GM12878 (cell line): Measurements from ENCODE around the gene FGFBP1. TPM values are rescaled to one million over a fixed set of nuclear protein-coding genes. Genes with fewer than 3 reads are reported as not detected.
"Not testable (repeated sequence)": the region's sequence is repeated elsewhere in the genome, so short reads cannot be mapped to it uniquely, and the experiment has no call there.

ENCODE experiments used
- ATAC-seq: fragments of 200-7000 bp; cut with Tn5 transposase; 3 replicates; pipeline ENCODE4 v1.9.1; 2020; ENCODE audit warnings: mild to moderate bottlenecking, moderate library complexity
- BruUV-seq: library from RNA; stranded (reverse); fragments of 400-500 nt; replicated peaks from 2 replicates; lab custom pipeline; 2021; lab: Mats Ljungman, UMichigan
- CTCF ChIA-PET: fragments of 300-600 bp; sonication (Branson Sonifier 250); formaldehyde crosslinking; extraction: SDS; loops from one replicate; lab custom pipeline; 2021; ENCODE audit warnings: inconsistent platforms; lab: Yijun Ruan, JAX
- POLR2A ChIA-PET: fragments of 350-600 bp; formaldehyde crosslinking; extraction: SDS; loops from one replicate; lab custom pipeline; 2021; ENCODE audit warnings: inconsistent platforms; lab: Charles Lee
- RAD21 ChIA-PET: fragments of 300-600 bp; sonication (Branson Sonifier 250); formaldehyde crosslinking; loops from one replicate; lab custom pipeline; 2023; ENCODE audit warnings: antibody characterized with exemption; ENCODE audit not compliant: unreplicated experiment; lab: Charles Lee
- SMC1A ChIA-PET: fragments of 300-600 bp; sonication (Branson Sonifier 250); formaldehyde crosslinking; loops from one replicate; lab custom pipeline; 2023; ENCODE audit not compliant: unreplicated experiment, uncharacterized antibody; lab: Charles Lee
- DNase-seq: peaks from one replicate; pipeline ENCODE4 v3.0.0-alpha.2; 2011; ENCODE audit warnings: low read depth, low spot score
- FAIRE-seq: peaks from 3 replicates; lab custom pipeline; 2011; peaks lifted over from hg19 to GRCh38; lab: Jason Lieb, UNC
- H2AFZ ChIP-seq: 2 replicates; pipeline ENCODE4 v1.6.0; 2011; ENCODE audit warnings: low read depth, low read length, control low read depth; ENCODE audit not compliant: control insufficient read depth
- H3K27ac ChIP-seq: 2 replicates; pipeline ENCODE4 v1.5.1; 2011; ENCODE audit warnings: control low read depth; ENCODE audit not compliant: control insufficient read depth, insufficient read depth
- H3K27me3 ChIP-seq, 2 experiments: replicated peaks in 1 of 2; 2 replicates each; pipeline versions ENCODE4 v1.6.0 to v1.6.1; 2011; ENCODE audit warnings: low read length in 1 of 2; ENCODE audit not compliant: control insufficient read depth in 2 of 2, insufficient read depth in 2 of 2
- H3K36me3 ChIP-seq, 2 experiments: 2 replicates each; pipeline ENCODE4 v1.5.1; 2011; ENCODE audit warnings: low read length in 1 of 2; ENCODE audit not compliant: control insufficient read depth in 2 of 2, insufficient read depth in 2 of 2
- H3K4me1 ChIP-seq: 2 replicates; pipeline ENCODE4 v1.6.1; 2011; ENCODE audit warnings: mild to moderate bottlenecking, low read length, moderate library complexity, mixed read lengths; ENCODE audit not compliant: control insufficient read depth, insufficient read depth
- H3K4me2 ChIP-seq: 2 replicates; pipeline ENCODE4 v1.6.0; 2011; ENCODE audit warnings: control low read depth; ENCODE audit not compliant: control insufficient read depth, insufficient read depth
- H3K4me3 ChIP-seq: fragments of 200-600 bp; sonication (generic); 2 replicates; pipeline ENCODE4 v1.5.1; 2016
- H3K79me2 ChIP-seq: 2 replicates; pipeline ENCODE4 v1.6.0; 2011; ENCODE audit warnings: low read length; ENCODE audit not compliant: control insufficient read depth, insufficient read depth
- H3K9ac ChIP-seq: 2 replicates; pipeline ENCODE4 v1.8.0; 2011; ENCODE audit warnings: low read length, control low read depth, mixed read lengths; ENCODE audit not compliant: control insufficient read depth, insufficient read depth
- H3K9me3 ChIP-seq: replicated peaks from 3 replicates; pipeline ENCODE4 v1.5.1; 2011; ENCODE audit warnings: mild to moderate bottlenecking, low read length; ENCODE audit not compliant: control insufficient read depth, insufficient read depth
- H4K20me1 ChIP-seq: 2 replicates; pipeline ENCODE4 v1.6.0; 2011; ENCODE audit not compliant: control insufficient read depth, insufficient read depth
- CBFB ChIP-seq: IDR thresholded peaks from 2 replicates; pipeline ENCODE4 v1.6.1; 2016; ENCODE audit warnings: antibody characterized with exemption, low read depth
- CHD4 ChIP-seq: fragments of 200-600 bp; sonication (generic); IDR thresholded peaks from 2 replicates; pipeline ENCODE4 v1.6.1; 2016; ENCODE audit warnings: mild to moderate bottlenecking
- NFYB ChIP-seq: IDR thresholded peaks from 2 replicates; pipeline ENCODE4 v1.6.1; 2011; ENCODE audit warnings: low read depth, mild to moderate bottlenecking, low read length, improper control_type of control experiment, moderate library complexity; ENCODE audit not compliant: insufficient read depth
- TCF3 ChIP-seq: IDR thresholded peaks from 2 replicates; pipeline ENCODE4 v1.6.1; 2012; ENCODE audit warnings: low read depth, mild to moderate bottlenecking, low read length, borderline replicate concordance; ENCODE audit not compliant: insufficient read depth
- ZBTB40 ChIP-seq: fragments of 450-650 bp; IDR thresholded peaks from 2 replicates; pipeline ENCODE4 v1.6.1; 2016; ENCODE audit warnings: mild to moderate bottlenecking, moderate library complexity, borderline replicate concordance
- WGBS: methylation state at CpG from one replicate; pipeline ENCODE4 v1.1.6; 2016; ENCODE audit warnings: low lambda C conversion rate; ENCODE audit not compliant: insufficient replicate concordance, insufficient coverage; ENCODE audit errors: missing lambda C conversion rate; 5-methylcytosine and 5-hydroxymethylcytosine counted together
- in situ Hi-C: fragments of 300-500 bp; cut with MboI; formaldehyde crosslinking; loops from 9 replicates; pipeline ENCODE4 v1.14.3; 2018; ENCODE audit warnings: mixed read lengths
- intact Hi-C: fragments of 100-400 bp; cut with micrococcal nuclease; formaldehyde crosslinking; loops from one replicate; pipeline ENCODE4 v1.14.2; 2022; ENCODE audit not compliant: unreplicated experiment
- polyA plus RNA-seq, 11 experiments: library from polyadenylated mRNA; depleted of rRNA in 4 of 11; unstranded in 6 of 11; stranded (reverse) in 5 of 11; fragments of >200 nt; fragmentation: Nextera tagmentation in 4 of 11; fragmentation: Illumina TruSeq in 1 of 11; extraction: Ambion mirVana in 4 of 11; extraction: Trizol in 1 of 11; gene quantifications; 1 replicate in 1 of 11; 2 replicates in 10 of 11; pipeline versions ENCODE4 v1.2.1 to v1.2.3, GENCODE V29; 2011 to 2016; ENCODE audit warnings: inconsistent platforms in 2 of 11, missing spikeins in 2 of 11, low read depth in 1 of 11
- total RNA-seq, 4 experiments: library from RNA; depleted of rRNA in 3 of 4; stranded (reverse); fragments of >200 nt in 3 of 4; fragmentation: Illumina TruSeq in 1 of 4; extraction: Trizol in 1 of 4; gene quantifications; 2 replicates each; pipeline versions ENCODE4 v1.2.1 to v1.2.3, GENCODE V29; 2013 to 2021
- TF ChIP-seq, protein P1 (sequence below): IDR thresholded peaks from 2 replicates; pipeline ENCODE4 v1.6.1; 2012; ENCODE audit warnings: mild to moderate bottlenecking, low read depth, low read length

FGFBP1 gene
- total and polyA plus RNA-seq, 10 of the 15 experiments (the other 5 are each of a cell fraction or from before 2014, with no cell fraction given) = 0.09 to 0.11 (median 0.09) TPM; not detected in 7

DNA sequence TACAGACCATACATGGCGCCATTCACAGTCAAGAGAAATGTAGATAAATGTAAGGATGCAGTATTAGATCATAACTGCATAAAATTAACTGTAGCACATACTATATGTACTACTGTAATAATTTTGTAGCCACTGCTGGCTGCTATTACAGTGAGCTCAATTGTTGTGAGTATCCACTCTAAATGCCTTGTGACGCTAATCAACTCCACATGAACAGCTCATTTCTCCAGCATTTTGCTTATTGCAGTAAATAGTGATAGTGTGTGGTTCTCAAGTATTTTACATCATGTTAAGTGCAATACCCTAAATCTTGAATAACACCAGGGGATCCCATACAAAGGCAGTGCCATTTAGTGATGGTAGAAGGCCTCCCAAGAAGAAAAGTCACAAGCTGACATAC is 21.2 kb downstream of the FGFBP1 start:
- no peaks in the 10 kb centered on the region for H3K36me3 ChIP-seq
- TF ChIP-seq ZBTB40 (no peak), CHD4 (no peak), NFYB (no peak), TCF3 (no peak), CBFB (no peak)
- TF ChIP-seq, protein P1, sequence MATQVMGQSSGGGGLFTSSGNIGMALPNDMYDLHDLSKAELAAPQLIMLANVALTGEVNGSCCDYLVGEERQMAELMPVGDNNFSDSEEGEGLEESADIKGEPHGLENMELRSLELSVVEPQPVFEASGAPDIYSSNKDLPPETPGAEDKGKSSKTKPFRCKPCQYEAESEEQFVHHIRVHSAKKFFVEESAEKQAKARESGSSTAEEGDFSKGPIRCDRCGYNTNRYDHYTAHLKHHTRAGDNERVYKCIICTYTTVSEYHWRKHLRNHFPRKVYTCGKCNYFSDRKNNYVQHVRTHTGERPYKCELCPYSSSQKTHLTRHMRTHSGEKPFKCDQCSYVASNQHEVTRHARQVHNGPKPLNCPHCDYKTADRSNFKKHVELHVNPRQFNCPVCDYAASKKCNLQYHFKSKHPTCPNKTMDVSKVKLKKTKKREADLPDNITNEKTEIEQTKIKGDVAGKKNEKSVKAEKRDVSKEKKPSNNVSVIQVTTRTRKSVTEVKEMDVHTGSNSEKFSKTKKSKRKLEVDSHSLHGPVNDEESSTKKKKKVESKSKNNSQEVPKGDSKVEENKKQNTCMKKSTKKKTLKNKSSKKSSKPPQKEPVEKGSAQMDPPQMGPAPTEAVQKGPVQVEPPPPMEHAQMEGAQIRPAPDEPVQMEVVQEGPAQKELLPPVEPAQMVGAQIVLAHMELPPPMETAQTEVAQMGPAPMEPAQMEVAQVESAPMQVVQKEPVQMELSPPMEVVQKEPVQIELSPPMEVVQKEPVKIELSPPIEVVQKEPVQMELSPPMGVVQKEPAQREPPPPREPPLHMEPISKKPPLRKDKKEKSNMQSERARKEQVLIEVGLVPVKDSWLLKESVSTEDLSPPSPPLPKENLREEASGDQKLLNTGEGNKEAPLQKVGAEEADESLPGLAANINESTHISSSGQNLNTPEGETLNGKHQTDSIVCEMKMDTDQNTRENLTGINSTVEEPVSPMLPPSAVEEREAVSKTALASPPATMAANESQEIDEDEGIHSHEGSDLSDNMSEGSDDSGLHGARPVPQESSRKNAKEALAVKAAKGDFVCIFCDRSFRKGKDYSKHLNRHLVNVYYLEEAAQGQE = no peak
- TF ChIP-seq, all 136 proteins: peak for 0
- in situ Hi-C loops = no loop called here
- Histone ChIP-seq H2AFZ (no peak overlapping the region), H3K4me2 (no peak overlapping the region), H3K4me1 (no peaks in the 10 kb centered on the region), H3K27ac (no peak overlapping the region), H4K20me1 (no peaks in the 10 kb centered on the region), H3K79me2 (no peaks in the 10 kb centered on the region), H3K4me3 (no peak overlapping the region), H3K9ac (no peak overlapping the region), H3K27me3 (peaks cover 0 to 1% of the 10 kb centered on the region in 2 experiments; a peak in 2 of 4 replicates), H3K9me3 (no peaks in the 10 kb centered on the region)
- ChIA-PET RAD21 (no interaction called here), CTCF (interaction anchor here (2.5 kb wide), 1 partner anchor 35 kb away, joined by 10 read pairs; no protein-coding TSS in a partner anchor), SMC1A (no interaction called here), POLR2A (no interaction called here)
- FAIRE-seq = no peak
- BruUV-seq = no TSS peak
- ATAC-seq = no peak
- no peak for DNase-seq
- WGBS = 20% methylated on average over 2 of the region's 2 CpGs
- intact Hi-C loops = no loop called here

- DNase-seq, H3K27me3 ChIP-seq, FAIRE-seq, H2AFZ ChIP-seq, H3K4me3 ChIP-seq, H3K36me3 ChIP-seq, ATAC-seq, in situ Hi-C loops, H3K27ac ChIP-seq, H3K4me1 ChIP-seq, POLR2A ChIA-PET, H3K9me3 ChIP-seq, RAD21 ChIA-PET, H3K79me2 ChIP-seq, H4K20me1 ChIP-seq, H3K4me2 ChIP-seq, BruUV-seq, intact Hi-C loops, H3K9ac ChIP-seq: not testable (repeated sequence)
- ChIA-PET SMC1A (interaction anchor here (0.6 to 1.2 kb wide), 2 partner anchors 124 to 407 kb away, joined by 3 read pairs; no protein-coding TSS in a partner anchor), CTCF (interaction anchor here (2.5 kb wide), 1 partner anchor 34 kb away, joined by 10 read pairs; no protein-coding TSS in a partner anchor)
- WGBS = 62% methylated on average over 9 of the region's 9 CpGs
Measured at GRCh38 chr4:15916358-15916757, 22.2 kb downstream of the FGFBP1 start.
